ENCODE data around the gene LIN7B.

GRCh38 chr19:49070416-49070815 lies 43.8 kb upstream of the LIN7B start:
- no peak for TF ChIP-seq CTCF (tag by site-specific recombination; IDR thresholded peaks at IDR 0.05)
- TF ChIP-seq, protein P1, sequence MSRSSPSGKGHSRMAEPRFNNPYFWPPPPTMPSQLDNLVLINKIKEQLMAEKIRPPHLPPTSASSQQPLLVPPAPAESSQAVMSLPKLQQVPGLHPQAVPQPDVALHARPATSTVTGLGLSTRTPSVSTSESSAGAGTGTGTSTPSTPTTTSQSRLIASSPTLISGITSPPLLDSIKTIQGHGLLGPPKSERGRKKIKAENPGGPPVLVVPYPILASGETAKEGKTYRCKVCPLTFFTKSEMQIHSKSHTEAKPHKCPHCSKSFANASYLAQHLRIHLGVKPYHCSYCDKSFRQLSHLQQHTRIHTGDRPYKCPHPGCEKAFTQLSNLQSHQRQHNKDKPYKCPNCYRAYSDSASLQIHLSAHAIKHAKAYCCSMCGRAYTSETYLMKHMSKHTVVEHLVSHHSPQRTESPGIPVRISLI (tag by site-specific recombination; IDR thresholded peaks at IDR 0.05), result no peak
- no peak for TF ChIP-seq MYNN (tag by site-specific recombination; IDR thresholded peaks at IDR 0.05; ENCODE audit: borderline replicate concordance)
- TF ChIP-seq ZNF596 (tag by site-specific recombination; IDR thresholded peaks at IDR 0.05), result no peak
- TF ChIP-seq HOXA7 (CRISPR knock-in tag; IDR thresholded peaks at IDR 0.05; ENCODE audit: borderline replicate concordance), result no peak
- no peak for TF ChIP-seq ZNF610 (tag by site-specific recombination; IDR thresholded peaks at IDR 0.05; ENCODE audit: borderline replicate concordance)
- TF ChIP-seq ZNF670 (tag by site-specific recombination; IDR thresholded peaks at IDR 0.05; ENCODE audit: low read depth), result no peak
- no peak for TF ChIP-seq ZSCAN30 (tag by site-specific recombination; IDR thresholded peaks at IDR 0.05)
- no peak for TF ChIP-seq ZNF677 (tag by site-specific recombination; IDR thresholded peaks at IDR 0.05)
- no peak for TF ChIP-seq ZBTB26 (tag by site-specific recombination; optimal IDR thresholded peaks at IDR 0.05)
- no peak for TF ChIP-seq ZNF530 (tag by site-specific recombination; IDR thresholded peaks at IDR 0.05; ENCODE audit: low read depth)
- TF ChIP-seq, protein P2, sequence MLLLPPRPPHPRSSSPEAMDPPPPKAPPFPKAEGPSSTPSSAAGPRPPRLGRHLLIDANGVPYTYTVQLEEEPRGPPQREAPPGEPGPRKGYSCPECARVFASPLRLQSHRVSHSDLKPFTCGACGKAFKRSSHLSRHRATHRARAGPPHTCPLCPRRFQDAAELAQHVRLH (tag by site-specific recombination; IDR thresholded peaks at IDR 0.05), result no peak
- TF ChIP-seq ZNF629 (tag by site-specific recombination; IDR thresholded peaks at IDR 0.05), result no peak
- TF ChIP-seq ZNF311 (tag by site-specific recombination; IDR thresholded peaks at IDR 0.05; ENCODE audit: borderline replicate concordance), result no peak

Measured in HEK293 (cell line).